DOHH2 (cell line): ENCODE data around the gene KANSL3.

ENCODE experiments used
- CTCF ChIP-seq: fragments of 200-600 bp; sonication (generic); IDR thresholded peaks from one replicate; pipeline ENCODE4 v1.5.1; 2014; ENCODE audit warnings: antibody characterized with exemption, mild to moderate bottlenecking, low read depth, low read length; ENCODE audit not compliant: poor library complexity, severe bottlenecking
- EZH2phosphoT487 ChIP-seq: fragments of 200-600 bp; sonication (generic); IDR thresholded peaks from 2 replicates; pipeline ENCODE4 v1.6.1; 2017; ENCODE audit warnings: borderline replicate concordance, mild to moderate bottlenecking, antibody characterized with exemption, low read length, moderate library complexity, mixed read lengths

DNA sequence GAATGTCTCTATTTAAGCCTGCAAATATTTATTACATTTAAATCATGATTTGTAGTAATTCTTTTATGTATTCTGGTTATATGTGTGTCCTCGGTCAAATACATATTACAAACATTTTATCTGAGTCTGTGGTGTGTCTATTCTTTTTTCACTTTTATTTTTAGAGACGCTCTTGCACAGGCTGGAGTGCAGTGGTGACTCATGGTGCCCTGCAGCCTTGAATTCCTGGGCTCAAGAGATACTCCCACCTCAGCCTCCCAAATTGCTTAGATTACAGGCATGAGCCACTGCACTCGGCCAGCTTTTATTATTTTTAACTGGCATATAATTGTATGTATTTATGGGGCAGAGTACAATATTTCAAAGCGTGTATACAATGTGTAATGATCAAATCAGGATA lies 54.1 kb downstream of the KANSL3 start:
- no peak for TF ChIP-seq CTCF
- TF ChIP-seq EZH2phosphoT487: no peak
